ENCODE data around the gene ARHGEF38.
"Not testable (repeated sequence)": the region's sequence is repeated elsewhere in the genome, so short reads cannot be mapped to it uniquely, and the experiment has no call there.

Gene ARHGEF38

DNA sequence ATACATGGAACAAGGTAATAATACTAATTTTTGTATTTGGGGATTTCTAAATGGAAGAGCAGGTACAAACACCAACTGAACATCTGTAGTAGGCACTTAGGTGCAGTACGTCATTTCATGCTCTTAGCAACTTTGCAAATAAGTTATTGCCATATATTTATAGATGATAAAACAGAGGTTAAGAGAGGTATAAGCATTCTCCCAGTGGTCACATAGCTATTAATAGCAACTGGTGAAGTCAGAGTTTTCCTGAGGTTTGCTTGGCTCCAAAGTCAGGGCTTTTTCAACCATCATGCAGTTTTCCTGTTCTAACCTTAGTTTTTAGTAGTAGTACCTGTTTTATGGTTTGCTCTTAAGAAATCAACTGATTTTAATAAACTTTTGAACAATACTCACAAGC lies 10.9 kb downstream of the ARHGEF38 start:
- no peak for DNase-seq

DNA sequence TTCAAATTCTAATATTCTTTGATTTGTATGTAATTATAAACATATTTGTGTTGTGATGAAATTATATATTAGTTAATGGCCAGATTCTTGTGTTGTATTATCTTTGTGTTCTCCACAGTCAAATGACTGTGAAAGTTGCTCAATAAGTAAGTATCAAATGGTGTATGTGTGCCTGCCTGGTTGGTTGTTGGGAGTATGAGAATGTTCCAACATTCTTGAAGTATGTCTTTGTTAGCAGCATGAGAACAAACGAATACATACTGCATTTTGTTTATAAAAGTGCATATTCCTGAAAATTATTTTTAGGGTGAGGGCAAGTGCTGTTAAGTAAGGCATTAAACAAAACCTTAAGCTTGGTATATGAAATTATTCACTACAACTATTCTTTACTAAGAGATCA lies 16.2 kb downstream of the ARHGEF38 start:
- DNase-seq = no peak

DNA sequence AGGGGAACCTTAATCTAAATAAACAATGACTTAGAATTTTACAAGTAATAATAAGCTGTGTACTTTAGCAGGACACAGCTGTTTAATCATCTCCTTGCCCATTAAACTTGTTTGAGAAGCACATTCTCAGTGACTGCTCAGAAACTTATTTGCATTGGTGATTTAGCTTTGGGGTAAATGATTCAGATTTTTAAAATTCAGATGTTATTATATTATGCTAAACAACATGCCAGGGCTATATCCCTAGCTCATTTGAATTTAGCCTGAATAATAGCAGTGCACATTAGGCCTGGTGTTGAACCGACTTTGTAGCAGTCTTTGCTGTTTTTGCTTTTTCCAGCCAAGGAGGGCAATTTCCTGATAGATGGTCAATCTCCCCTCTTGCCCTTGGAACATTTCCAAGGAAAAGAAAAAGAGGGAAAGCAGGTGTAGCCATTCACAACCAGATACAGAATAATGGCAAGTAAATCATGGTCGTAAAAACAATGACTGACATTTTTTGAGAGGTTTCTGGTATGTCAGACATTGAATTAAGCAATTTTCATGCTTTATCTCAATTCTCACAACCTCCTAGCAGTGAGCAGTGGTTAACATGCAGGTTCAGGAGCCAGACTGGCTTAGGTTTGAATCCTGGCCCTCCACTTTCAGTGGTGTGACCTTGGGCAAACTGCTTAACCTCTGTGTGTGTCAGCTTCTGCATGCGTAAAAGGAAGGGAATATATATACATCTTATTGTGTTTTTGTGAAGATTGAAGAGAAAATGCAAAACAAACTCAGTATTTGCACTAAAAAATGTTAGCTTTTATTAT lies 16.8 kb downstream of the ARHGEF38 start:
- no peak for DNase-seq

DNA sequence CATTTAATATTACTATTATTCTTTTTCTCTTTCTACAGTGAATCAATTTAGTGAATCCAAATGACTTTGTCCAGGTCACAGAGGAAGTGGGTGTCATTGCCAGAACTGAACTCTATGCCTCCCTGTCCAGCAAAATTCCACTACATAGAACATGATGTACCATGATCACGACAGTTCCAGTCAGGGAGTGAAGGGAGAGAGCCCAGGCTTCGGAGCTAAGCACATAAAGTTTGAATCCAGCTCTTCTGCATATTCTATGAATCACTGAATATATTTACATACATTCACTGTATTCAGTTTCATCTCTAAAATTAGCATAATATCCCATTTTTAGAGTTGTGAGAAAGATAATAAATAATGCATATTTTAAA lies 17.4 kb downstream of the ARHGEF38 start:
- DNase-seq = no peak

DNA sequence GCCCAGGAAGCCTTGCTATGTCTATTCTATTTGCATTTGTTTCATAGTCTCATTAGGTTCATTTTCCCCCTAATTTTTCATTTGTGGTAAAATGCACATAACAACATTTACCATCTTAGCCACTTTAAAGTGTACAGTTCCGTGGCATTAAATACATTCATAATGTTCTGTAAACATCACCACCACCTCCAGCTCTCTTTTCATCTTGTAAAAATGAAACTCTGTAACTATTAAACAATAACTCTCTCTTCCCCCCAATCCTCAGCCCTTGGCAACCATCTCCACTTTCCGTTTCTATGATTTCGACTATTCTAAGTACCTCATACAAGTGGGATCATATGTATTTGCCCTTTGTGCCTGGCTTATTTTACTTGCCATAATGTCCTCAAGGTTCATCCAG lies 19.9 kb downstream of the ARHGEF38 start:
- DNase-seq = no peak

DNA sequence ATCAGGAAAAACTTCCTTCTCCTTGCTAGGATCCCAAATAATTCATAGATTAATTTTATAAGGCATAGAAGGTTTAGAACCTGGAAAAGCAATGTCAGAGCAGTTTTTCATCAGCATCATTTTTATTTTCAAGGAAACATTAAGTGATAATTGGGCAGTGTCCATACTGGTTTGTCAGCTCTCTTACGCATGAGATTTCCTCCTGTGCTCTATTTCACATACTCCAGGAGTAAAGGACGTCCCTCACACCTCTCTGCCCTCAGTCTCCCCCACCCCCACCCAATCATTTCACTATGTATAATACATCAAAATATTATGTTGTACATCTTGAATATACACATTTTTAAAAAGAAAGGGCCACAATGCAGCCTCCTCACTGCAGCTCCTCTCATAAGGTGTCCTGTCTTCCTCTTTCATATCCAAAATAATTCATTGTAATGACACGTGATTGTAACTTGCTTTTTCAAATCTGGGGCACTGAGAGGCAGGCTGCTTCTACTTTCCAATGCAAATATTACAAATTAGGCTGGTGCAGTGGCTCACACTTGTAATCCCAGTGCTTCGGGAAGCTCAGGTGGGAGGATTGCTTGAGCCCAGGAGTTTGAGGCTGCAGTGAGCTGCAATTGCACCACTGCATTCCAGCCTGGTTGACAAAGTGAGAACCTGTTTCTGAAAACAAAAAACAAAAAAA lies 34.4 kb downstream of the ARHGEF38 start:
- no peak for DNase-seq

DNA sequence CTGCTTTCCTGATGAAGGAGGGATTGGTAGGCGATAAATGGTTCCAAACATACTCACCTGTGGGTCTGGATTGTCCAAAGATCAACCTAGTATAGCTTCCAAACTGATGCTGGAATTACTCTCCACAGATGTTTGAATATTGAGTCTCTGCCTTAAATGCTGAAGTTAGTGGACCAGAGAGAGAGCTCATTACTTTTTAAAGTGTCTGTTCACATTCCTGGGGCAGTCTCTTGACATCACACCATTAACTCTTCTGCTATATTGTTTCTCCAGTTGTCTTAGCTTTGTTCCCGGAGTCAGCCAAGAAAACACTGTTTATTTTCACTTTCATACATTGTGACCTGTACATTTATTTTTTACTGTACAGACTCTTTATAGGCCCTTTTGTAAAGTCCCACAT lies 35.4 kb downstream of the ARHGEF38 start:
- no peak for DNase-seq

DNA sequence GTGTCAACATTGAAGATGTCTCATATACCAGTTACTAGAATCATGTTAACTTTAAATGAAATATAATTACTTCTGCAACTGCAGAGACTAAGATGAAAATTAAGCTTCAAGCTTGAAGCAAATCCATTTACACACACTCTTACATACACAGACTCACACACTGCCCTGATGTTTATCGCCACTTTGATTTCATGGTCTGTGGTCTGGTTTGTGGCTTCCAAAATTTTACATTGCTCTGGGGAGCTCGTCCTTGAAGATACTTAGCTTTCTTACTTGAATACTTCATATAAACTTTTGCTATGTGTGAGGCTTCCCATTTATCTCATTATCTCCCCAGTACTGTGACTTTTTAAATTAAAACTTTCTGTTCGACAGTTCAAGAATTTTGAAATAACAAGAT lies 35.8 kb downstream of the ARHGEF38 start:
- DNase-seq = no peak

DNA sequence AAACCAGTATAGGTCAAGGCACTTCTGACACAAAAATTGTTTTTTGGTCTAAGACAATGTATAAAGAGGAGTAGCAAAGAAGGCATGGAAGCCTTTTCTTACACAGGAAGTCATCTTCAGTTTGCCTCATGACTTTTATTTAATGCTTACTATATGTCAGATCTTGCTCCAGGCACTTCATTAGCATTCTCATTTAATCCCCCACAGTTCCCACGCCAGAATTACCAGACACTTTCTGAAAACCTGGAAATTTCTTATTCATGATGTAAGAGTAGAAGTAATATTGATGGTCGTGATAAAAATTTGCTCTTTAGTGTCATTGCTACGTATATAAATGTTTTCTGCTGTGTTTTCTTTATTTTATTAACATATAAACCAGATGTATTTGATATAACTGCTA lies 39.2 kb downstream of the ARHGEF38 start:
- DNase-seq = no peak

DNA sequence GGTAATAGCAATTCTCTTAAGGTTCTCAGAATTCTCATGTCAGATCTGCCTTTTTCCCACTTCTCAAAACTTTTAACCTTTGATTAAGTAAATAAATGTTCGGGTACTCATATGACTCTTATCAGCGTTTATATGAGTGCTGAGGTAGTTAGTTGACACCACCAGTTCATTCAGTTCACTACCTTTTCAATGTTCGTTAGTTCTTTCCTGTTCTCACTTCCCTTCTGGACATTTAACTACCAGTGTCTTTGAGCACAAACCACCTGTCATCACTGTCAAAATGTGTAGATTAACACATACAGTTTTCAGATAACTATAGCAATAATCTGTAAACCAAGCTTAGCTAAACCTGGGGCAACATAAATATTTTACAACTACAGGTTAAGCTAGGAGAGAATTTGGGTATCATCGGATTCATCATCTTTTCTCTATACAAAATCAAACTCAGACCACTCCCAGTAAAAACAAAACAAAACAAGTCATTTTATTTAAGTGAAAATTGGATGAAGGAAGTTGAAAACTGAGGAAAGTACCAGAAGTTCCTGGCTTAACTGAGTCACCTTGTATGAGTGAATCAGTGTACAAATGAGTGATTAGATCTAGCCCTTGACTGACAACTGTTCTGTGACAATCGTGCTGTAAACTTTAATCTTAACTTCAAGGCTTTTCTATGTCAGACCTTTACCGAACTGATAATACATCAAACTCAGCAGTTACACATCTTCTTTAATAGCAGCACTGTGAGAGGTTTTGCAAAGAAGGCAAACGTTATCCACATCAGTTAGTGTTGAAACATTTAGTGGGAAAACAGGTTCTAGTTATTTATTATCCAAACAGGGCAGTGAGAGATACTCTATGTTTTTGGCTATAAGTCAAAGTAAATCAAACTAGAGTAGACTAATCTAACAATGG lies 41.9 kb downstream of the ARHGEF38 start:
- DNase-seq = no peak

DNA sequence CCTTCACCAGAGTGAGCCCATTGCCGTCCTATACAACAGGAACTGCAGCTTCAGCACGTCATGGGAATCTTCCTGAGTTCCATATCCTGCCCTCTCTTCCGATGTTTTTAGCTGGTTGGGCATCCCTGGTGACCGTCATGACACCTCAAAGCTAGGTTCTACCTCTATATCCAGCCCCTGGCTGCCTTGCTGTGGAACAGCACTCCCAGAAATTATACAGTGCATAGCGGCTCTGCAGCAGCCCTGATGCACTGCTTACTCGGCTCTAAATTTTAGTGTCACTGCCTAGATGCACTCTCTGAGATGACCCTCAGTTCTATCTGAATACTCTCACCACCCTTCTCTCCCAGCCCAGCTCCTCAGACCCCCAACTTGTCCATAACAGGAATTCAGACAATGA lies 44.3 kb downstream of the ARHGEF38 start:
- no peak for DNase-seq

DNA sequence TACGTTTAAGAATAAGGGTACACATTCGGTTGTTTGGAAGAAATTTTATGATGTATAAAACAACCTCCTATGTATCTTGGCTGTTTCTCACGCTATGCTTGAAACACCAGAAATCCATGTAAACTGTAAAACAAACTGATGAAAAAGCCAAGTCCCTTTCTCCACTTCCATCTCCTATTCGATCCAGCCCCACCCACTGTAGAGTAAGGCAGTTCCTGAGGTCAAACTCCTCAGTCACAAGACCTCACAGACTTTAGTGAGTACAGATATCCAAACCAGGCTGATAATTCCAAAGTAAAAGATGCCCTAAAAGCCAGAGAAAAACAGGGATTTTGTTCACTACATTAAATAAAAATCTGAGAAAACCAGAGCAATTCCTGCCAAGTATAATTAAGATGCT lies 45.6 kb downstream of the ARHGEF38 start:
- DNase-seq = no peak

DNA sequence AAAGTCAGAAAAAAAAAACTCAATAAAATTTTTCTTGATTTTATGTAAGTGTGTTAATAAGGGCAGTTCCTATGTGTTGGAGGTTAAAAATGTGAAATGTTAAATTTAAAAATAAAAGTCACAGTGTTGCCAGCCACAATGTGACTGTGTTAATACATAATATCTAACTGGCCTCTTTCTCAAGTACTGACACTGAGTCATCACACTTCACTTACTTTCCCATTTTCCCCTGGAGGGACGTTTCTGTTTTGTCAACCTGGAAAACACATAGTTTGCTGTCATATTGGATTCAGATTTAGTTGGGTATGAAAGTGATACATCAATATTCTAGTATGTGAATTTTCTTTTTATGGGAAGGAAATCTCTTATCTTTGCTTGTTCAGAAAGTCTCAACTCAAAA lies 46.4 kb downstream of the ARHGEF38 start:
- DNase-seq = no peak

DNA sequence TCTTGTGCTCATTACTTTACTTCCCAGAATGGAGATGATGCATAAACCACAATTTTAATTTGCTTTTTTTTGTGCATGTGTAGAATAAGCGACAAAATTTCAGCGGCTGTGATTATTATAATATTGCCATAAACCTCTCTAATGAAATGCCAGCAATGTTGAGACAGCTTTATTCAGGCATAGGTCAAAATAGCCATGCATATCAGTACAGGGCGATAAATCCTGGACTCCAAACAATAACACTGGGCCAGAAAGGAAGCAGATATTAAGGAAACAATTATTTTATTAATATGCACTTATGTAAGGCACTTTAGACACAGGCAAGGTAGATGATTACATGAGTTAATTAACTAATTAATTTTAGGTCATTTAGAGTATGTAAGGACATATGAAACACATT lies 47.1 kb downstream of the ARHGEF38 start:
- no peak for DNase-seq

DNA sequence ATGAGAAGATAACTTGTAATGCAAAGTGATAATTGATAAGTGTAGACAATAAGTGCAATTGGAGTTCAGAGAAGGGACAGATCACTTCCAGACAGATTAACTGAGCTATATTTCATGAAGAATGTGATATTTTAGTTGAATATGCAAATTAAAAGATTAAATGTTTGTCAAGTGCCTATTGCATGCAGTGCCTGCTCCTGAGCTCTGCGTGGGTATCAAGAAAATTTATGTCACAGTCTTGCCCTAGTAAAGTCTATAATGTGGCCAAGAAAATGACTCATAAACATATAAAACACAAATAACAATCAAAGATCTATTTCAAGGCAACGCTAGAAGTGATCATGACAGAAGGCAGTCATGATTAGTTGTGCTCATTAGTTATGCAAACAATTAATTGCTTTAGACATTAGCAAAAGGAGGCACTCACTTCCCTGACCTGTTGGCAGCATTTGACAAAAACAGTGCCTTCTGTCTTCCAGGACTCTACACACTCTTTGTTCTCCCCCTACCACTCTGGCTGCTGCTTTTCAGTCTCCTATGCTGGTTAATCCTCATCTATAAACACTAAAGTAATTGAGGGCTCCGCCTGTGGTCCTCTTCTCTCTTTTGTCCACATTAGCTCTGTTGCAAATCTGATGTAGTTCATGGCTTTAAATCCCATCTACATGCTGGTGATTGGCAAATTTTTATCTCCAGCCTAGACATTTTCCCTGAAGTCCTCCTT lies 47.7 kb downstream of the ARHGEF38 start:
- no peak for DNase-seq

DNA sequence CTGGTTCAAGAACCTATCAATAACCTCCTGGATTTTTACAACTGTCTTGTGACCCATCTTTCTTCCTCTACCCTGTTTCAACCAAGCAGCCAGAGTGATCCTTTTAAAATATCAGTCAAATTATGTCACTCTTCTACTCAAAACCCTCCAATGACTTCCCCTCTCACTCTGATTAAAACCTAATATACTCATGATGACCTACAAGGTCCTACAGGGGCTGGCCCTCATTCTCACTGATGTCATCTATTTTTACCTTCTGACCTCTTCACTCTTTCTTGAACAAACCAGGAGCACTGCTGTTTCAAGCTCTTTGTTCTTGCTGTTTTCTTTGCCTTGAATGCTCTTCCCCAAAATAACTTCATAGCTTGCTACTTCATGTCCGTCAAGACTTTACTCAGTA lies 48.5 kb downstream of the ARHGEF38 start:
- no peak for DNase-seq

DNA sequence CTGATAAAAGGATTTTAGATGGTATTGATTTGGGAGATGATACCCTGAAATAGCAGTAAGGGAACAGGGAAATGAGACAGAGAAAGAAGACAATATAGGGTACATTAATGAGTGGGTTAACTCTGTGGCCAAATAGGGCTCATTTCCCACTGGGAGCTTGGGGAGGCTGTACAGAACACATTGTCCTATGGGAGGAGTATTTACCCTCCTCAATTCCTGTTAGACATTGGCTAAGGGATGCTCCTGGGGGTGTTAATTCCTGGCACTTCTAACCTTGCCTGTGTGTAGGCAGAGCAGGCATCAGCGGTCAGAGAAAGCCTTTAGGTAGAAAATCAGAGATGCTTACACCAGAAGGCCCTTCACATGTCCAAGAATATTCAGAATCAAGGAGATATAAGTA lies 49.0 kb downstream of the ARHGEF38 start:
- DNase-seq = no peak

DNA sequence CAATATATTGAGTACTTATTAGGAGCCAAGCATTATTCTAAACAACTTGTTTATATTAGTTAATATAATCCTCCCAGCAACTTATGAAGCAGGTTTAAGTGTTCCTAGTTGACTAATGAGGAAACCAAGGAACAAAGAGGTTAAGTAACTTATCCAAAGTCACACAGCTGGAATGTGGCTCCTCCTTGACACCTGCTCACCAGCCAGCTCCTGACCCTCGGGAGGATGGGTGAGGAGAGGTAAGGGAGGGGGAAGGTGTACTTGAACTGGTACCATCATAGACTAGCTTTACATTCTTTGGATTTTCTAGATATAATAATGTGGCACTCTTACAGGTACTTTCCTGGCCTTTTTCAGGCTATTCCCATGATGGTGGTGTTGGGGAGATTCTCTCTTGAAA lies 50.7 kb downstream of the ARHGEF38 start:
- DNase-seq = no peak

DNA sequence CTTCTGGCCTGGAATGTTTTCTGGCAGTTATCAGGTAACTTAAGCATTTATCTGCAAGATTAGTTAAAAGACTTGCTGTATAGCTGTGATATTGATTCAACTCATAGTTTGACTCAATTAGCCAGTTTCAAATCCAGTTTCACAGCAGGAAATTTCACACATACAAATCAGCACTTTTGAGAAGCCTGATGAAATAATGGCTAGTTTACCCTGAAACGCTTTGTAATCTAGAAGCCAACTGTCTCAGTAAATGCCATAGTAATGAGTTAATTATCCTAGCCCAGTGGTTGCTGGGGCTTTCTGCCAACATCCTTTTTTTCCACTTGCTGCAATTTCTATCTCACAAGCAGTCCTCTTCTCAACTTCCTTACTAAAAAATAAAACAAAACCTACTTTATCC lies 53.1 kb downstream of the ARHGEF38 start:
- peak; percentile 32 for DNase-seq

DNA sequence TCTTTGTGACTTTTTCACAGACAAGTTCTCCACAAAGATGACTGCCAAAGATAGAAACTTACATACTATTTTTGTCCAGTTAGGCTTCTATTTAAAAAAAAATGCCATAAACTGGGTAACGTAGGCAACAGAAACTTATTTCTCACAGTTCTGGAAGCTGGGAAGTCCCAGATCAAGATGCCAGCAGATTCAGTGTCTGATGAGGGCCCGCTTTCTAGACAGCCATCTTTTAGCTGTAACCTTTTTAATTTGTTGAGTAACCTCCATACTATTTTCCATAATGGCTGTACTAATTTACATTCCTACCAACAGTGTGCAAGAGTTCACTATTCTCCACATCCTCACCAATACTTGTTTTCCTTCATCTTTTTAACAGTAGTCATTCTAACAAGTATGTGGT lies 55.5 kb downstream of the ARHGEF38 start:
- no peak for DNase-seq

DNA sequence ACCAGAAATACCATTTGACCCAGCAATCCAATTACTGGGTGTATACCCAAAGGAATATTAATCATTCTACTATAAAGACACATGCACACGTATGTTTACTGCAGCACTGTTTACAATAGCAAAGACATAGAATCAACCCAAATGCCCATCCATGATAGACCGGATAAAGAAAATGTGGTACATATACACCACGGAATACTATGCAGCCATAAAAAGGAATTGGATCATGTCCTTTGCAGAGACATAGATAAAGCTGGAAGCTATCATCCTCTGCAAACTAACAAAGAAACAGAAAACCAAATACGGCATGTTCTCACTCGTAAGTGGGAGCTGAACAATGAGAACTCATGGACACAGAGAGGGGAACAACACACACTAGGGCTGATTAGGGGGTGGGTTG lies 57.4 kb downstream of the ARHGEF38 start:
- DNase-seq = not testable (repeated sequence)

DNA sequence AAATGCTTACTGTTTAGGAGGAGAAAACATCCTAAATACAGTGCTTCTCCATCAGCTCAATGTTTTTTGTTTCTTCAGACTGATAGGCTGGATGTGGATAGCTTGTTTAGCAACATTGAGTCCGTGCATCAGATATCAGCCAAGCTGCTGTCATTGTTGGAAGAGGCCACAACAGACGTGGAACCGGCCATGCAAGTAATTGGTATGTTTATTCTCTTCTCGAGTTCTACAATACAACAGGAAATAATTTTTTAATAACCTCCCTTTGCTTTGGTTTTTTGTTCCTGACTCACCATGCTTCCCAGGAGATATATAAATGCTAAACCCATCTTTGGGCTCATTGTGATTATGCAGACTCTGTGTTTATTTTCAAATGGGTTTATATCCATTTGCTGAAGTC lies 60.9 kb downstream of the ARHGEF38 start:
- DNase-seq = peak; percentile 53
